GM18508 (cell line): ENCODE data around the gene SLC25A20.
A peak's percentile ranks its signal among the peaks of the same experiment; 100 is the strongest.
"Not testable (repeated sequence)": the region's sequence is repeated elsewhere in the genome, so short reads cannot be mapped to it uniquely, and the experiment has no call there.

Experiments used
- ATAC-seq: cut with Tn5 transposase; IDR thresholded peaks from one replicate; pipeline ENCODE4 v1.9.1; 2021; ENCODE audit warnings: moderate number of reproducible peaks; ENCODE audit not compliant: insufficient read depth, unreplicated experiment

Gene SLC25A20

DNA sequence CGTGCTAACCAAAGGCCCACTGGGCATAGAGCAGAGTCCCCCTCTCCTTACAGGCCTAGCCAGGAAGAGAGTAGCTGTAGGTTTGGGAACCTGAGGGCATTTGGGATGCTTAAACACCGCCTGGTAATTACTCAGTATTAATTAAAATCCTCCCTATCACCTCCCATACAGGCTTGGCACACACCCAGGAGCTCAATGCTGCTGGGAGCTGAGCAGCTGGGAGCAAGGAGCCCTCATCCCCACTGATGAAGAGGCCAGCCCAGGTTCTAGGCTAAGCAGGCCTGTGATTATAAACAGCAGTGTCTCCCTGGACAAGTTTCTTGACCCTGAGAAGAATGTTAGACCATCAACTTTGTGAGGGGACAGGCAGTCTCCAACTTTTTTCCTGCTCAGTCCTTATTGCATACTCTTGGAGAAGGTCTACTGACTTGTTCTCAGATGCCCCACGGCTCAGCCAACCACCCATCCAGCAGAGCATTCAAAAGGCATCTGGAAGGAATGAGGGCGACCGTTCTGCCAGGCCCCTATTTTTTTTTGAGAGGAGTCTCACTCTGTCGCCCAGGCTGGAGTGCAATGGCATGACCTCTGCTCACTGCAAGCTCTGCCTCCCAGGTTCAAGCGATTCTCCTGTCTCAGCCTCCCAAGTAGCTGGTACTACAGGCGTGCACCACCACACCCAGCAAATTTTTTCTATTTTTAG, 49.7 kb downstream of the SLC25A20 start:
- ATAC-seq: no peak

GRCh38 chr3:48847504-48848423, 50.9 kb downstream of the SLC25A20 start, which contains the start of gene PRKAR2A:
PRKAR2A (minus strand) TSS chr3:48847874; CDS start chr3:48847596, 278 bp downstream.
- ATAC-seq: peak; percentile 62

- ATAC-seq: peak; percentile 11
Measured at GRCh38 chr3:48847053-48847503, 51.6 kb downstream of the SLC25A20 start.

- ATAC-seq: no peak
Measured at GRCh38 chr3:48845170-48845569, 53.5 kb downstream of the SLC25A20 start.

DNA sequence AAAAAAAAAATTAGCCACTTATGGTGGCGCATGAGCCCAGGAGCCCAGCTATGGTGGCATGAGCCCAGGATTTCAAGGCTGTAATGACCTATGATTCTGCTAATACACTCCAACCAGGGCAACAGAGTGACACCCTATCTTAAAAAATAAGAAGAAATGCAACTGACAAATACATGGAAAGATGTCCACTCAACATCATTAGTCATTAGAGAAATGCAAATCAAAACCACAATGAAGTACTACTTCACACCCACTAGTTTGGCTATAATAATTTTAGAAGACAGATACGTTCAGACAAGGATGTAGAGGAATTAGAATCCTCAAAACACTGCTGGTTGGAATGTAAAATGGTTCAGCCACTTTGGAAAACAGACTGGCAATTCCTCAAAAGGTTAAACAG, 61.5 kb downstream of the SLC25A20 start:
- ATAC-seq: no peak

- no peak for ATAC-seq
Measured at GRCh38 chr3:48835650-48836366, 62.9 kb downstream of the SLC25A20 start.

- no peak for ATAC-seq
Measured at GRCh38 chr3:48832684-48833083, 66.0 kb downstream of the SLC25A20 start.

GRCh38 chr3:48830715-48831114, 68.0 kb downstream of the SLC25A20 start:
- no peak for ATAC-seq

DNA sequence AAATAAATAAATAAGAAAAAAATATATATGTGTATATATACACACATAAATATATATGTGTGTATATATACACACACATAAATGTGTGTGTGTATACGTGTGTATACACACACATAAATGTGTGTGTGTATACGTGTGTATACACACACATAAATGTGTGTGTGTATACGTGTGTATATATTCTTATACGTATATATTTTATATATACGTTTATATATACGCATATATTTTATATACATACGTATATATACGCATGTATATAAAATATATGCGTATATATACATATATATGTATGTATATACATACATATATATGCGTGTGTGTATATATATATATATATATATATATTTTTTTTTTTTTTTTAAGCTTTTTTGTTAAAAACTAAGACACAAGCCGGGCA, 69.2 kb downstream of the SLC25A20 start:
- ATAC-seq: not testable (repeated sequence)

GRCh38 chr3:48827874-48828273, 70.8 kb downstream of the SLC25A20 start:
- not testable (repeated sequence) for ATAC-seq

GRCh38 chr3:48826451-48826850, 72.2 kb downstream of the SLC25A20 start:
- no peak for ATAC-seq

- ATAC-seq: no peak
Measured at GRCh38 chr3:48820612-48821324, 77.9 kb downstream of the SLC25A20 start.

DNA sequence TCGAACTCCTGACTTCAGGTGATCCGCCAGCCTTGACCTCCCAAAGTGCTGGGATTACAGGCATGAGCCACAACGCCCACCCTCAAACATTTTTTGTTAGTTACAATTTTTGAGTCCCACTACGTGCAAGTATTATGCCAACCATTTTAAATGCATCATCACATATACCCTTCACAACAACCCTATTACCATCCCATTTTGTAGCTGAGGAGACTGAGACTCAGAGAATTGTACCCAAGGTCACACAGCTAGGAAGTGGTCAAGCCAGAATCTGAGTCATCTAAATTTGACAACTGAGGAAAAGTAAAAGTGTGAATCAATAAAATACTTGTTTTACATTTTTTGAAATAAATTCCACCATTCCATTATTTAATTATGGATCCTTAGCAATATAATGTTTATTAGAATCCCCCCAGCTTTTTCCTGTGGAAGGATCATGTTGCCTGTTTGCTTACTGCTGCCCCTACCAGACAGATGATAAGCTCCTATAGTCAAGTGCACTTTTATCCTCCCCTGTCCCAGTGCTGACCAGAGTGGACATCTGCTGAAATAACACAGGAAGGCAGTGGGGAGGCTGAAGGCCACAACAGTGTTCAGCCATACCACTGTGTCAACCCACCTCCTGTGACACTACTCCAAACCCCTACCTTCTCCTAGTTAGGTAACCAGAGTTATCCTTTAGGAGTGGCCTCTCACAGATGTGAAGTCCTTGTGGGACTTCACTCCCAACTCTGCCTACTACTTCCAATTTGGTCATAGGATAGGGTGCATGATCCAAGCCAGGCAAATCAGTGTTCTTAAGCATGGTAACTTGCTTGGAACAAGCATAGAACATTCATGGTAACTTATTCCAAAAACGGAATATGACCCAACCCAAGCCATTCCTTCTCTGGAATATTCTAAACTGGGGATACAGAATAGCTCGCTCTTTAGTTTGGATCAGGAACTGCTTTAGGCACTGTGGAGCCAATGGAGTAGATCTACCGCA, 79.2 kb downstream of the SLC25A20 start:
- ATAC-seq: no peak

- no peak for ATAC-seq
Measured at GRCh38 chr3:48811524-48811923, 87.2 kb downstream of the SLC25A20 start.
